CD4-positive, alpha-beta T cell treated with Interferon alpha-2 for 1 hour (primary cell): ENCODE results near the gene TEX9.
"Not testable (repeated sequence)": the region's sequence is repeated elsewhere in the genome, so short reads cannot be mapped to it uniquely, and the experiment has no call there.

Experiments
- DNase-seq, 2 donors: peaks; one replicate each; pipeline ENCODE4 v3.0.0-alpha.2; 2020 to 2022

The TEX9 gene

GRCh38 chr15:56367156-56367555, 1.9 kb downstream of the TEX9 start:
- DNase-seq: no peak

DNA sequence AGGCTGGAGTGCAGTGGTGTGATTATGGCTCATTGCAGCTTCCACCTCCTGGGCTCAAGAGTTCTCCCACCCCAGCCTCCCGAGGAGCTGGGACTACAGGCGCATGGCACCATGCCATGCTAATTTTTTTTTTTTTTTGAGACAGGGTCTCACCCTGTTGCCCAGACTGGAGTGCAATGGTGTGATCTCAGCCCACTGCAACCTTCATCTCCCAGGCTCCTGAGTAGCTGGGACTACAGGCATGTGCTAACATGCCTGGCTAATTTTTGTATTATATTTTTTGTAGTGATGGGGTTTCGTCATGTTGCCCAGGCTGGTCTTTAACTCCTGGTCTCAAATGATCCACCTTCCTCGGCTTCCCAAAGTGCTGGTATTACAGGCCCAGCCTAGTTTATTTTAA, 4.0 kb downstream of the TEX9 start:
- DNase-seq: no peak

DNA sequence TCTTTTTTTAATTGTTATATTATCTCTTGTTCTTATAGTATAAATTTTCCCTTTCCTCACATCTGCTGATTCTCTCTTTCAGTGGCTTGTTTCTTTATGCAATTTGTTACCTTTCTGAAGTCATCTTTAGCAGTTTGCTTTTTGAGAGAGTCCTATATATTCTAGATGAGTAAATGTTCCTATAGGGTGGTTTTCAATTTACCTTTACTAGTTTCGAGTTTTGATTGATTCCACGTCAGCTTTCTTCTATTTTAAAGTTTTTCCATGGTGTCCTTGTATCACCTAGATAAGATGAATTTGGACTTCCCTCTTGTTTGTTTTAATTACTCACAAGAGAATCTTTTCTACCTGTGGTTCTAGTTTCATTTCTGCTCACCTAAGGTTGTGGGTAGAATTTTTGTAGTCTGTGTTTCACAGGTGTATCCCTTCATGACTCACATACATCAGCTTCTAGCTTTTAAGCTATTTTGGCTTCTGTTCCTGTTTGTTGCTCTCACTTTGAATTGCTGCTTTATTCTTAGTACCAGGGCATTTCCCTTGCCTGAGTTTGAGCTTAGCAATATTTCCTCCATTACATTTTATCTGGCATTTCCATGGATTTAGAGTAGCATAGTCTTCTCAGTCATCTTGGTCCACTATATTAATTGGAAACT, 6.4 kb downstream of the TEX9 start:
- DNase-seq: no peak

DNA sequence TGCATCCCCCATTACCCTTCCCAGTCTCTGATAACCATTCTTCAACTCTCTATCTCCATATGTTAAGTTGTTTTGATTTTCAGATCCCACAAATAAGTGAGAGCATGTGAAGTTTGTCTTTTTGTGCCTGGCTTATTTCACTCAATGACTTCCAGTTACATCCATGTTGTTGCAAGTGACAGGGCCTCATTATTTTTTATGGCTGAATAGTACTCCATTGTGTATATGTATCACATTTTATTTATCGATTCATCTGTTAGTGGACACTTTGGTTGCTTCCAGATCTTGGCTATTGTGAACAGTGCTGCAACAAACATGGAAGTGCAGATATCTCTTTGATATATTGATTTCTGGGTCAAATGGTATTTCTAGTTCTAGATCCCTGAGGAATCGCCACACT, 9.5 kb downstream of the TEX9 start:
- DNase-seq: not testable (repeated sequence)

DNA sequence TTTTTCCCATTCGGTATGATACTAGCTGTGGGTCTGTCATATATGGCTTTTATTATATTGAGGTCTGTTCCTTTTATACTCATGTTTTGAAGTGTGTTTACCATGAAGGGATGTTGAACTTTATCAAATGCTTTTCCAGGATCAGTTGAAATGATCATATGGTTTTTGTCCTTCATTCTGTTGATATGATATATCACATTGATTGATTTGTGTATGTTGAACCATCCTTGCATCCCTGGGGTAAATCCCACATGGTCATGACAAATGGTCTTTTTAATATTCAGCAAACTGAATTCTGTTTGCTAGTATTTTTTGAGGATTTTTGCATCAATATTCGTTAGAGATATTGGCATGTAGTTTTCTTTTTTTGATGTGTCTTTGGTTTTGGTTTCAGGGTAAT, 12.6 kb downstream of the TEX9 start:
- not testable (repeated sequence) for DNase-seq

DNA sequence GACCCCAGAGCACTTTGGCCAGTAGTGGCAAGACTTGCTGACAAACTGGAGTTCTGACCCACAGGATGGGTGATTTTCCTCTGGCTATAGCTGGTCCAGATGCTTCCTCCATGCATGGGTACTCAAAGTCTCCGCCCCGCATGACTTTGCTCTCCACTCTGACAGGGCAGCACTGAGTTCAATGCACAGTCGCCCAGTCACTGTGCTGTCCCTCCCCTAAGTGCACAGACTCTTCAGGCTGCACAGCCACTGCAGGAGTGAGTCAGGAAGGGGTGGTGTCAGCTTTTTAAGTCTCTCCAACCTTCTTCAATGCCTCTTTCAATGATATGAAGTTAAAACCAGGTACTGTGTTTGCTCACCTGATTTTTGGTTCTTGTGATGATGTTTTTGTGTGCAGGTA, 17.8 kb downstream of the TEX9 start:
- DNase-seq: no peak

DNA sequence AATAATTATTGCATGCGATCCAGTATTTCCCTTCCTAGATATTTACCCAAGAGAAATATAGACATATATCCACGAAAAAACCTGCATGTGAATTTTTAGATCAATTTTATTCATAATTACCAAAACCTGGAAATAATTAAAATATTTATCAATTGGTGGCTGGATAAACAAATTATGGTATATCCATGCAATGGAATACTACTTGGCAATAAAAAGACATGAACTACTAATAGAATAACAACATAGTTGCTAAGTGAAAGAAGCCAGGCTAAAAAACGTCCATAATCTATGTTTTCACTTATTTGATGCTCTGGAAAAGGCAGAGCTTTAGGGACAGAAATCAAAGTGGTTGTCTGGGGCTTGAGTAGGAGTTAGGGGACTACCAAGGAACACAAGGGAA, 20.7 kb downstream of the TEX9 start:
- no peak for DNase-seq

GRCh38 chr15:56390739-56391267, 25.6 kb downstream of the TEX9 start:
- DNase-seq: no peak

DNA sequence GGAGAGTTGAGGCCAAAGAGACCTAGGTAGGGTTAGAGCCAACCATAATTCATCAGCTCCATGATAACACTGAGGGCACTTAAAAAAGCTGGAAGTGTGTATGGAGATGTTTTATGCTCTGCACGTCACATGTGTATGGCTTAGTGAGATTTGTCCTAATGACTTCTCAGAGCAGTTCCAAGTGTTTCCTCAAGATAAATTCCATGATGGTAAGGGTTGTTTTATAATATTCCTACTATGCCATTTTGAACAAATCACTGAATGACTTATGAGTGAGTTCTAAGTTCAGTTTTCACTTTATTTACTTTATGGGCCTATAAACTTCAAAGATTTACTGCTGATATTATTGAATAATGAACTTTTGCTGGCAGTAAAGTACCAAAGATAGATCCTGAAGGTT, 28.1 kb downstream of the TEX9 start:
- no peak for DNase-seq

DNA sequence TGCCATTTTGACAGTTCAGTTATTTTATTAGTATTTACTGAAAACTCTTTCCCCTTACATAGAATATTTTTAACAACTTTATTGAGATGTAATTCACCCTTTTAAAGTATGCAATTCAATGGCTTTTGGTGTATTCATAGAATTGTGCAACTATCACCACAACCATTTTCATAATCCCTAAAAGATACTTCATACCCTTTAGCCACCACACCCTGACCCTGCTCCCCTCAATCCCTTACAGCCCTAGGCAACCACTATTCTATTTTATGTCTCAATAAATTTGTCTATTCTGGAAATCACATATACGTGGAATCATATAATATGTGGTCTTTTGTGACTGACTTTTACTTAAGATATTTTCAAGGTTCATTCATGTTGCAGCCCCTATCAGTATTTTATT, 29.7 kb downstream of the TEX9 start:
- no peak for DNase-seq

DNA sequence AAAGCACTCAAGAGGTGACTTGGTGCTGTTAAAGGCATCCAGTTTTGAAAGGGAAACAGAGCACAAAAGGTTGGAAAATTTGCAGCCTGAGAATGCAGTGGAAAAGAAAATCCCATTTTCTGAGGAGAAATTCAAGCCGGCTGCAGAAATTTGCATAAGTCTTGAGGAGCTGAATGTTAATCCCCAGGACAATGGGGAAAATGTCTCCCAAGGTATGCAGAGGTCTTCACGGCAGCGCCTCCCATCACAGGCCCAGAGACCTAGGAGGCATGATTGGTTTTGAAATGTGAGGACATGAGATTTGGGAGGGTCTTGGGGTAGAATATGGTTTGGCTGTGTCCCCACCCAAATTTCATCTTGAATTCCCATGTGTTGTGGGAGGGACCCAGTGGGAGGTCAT, 32.1 kb downstream of the TEX9 start:
- not testable (repeated sequence) for DNase-seq

DNA sequence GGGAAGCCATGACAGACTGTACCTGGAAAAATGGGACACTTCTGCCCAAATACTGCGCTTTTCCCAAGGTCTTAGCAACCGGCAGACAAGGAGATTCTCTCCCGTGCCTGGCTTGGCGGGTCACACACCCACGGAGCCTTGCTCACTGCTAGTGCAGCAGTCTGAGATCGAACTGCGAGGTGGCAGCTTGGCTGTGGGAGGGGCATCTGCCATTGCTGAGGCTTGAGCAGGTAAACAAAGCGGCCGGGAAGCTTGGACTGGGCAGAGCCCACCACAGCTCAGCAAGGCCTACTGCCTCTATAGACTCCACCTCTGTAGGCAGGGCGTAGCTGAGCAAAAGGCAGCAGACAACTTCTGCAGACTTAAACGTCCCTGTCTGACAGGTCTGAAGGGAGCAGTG, 34.0 kb downstream of the TEX9 start:
- DNase-seq: not testable (repeated sequence)

GRCh38 chr15:56410721-56411120, 45.5 kb downstream of the TEX9 start:
- DNase-seq: no peak

DNA sequence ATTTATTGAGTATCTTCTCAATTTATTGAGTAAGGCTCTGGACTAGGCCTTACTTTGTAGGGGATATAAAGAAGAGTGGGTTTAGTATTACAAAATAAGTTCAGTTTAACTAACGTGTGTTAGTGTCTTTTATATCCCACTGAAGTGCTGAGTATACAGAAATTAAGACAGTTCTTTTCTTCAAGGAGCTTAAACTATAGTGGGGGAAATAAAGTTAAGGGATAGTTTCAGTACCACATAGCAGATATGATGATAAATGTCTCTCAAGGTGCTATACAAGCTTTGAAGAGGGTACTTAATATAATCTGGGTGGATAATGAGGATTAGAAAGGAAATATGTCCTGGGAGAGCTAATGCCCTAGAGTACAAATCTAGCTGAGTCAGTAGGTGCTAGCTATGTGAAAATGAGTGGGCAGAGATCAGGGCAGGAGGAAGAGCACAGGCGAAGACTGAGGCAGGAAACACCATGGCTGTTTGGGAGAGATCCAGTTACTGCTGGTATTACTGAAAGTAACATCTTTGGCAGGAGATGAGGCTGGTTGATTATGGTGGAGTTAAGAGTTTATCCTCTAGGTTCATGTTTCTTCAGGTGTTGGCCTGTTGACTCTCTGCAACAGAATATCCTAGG, 46.0 kb downstream of the TEX9 start:
- no peak for DNase-seq

- DNase-seq: not testable (repeated sequence)
Observed at GRCh38 chr15:56413114-56413733, 48.0 kb downstream of the TEX9 start.

DNA sequence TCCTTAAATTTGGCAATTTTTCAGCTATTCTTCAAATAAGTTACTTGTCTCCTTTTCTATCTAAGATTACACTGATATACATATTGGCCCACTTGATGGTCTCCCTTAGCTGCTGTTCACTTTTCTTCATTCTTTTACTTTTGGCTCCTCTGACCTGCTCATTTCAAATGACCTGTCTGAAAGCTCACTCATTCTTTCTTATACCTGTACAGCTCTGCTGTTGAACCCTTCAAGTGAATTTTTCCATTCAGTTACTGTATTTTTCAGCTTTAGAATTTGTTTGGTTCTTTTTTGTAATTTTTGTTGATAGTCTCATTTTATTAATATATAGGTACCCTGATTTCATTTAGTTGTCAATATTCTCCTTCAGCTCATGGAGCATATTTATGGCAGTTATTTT, 60.0 kb downstream of the TEX9 start:
- DNase-seq: no peak

DNA sequence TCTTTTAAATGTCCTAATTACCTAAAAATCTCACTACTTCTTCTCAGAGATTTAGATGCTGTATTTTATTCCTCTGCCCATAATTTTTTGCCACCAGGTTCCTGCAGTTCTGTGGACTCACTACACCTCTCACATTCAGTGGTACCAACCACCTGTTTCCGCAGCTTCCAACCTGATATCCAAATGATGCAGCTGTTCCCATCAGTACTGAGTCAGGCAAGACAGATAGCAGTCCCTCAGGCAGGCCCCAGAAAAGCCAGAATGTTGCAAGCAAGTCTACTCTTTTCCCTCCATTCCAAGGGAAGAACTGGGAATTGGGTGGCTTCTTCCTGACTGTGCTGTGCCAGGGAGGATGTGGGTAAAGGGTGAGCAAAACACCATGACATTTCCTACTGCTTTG, 60.8 kb downstream of the TEX9 start:
- DNase-seq: no peak

GRCh38 chr15:56428821-56429458, 63.7 kb downstream of the TEX9 start:
- DNase-seq: peak in 1 of 2 donors; percentile 20

DNA sequence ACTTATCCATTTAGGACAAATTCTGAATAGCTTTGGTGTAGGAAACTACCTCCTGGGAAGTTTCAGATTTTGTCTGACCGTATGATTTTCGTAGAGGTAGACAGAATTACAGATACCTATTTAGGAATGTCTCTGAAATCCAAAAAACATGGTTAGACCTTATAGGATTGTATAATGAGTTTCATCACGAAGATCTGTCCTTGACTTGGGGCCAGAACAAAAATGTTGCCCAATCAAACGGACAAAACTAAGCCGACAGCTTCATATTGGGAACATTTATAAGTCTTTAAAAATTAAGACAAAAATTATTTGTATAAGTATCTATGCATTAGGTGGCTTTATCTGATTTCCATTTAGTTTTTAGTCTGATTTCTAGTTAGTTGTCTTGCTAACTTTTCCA, 67.1 kb downstream of the TEX9 start:
- no peak for DNase-seq

GRCh38 chr15:56440214-56440770, 75.1 kb downstream of the TEX9 start:
- DNase-seq: no peak

DNA sequence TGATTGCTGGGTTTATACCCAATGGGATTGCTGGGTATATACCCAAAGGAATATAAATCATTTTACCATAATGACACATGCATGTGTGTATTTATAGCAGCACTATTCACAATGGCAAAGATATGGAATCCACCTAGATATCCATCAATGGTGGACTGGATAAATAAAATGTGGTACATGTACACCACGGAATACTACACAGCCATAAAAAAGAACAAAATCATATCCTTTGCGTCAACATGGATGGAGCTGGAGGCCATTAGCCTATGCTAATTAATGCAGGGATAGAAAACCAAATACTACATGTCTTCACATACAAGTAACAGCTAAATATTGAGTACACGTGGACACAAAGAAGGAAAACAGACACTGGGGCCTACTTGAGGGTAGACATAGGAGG, 77.1 kb downstream of the TEX9 start:
- DNase-seq: no peak

- DNase-seq: no peak
Observed at GRCh38 chr15:56445746-56446145, 80.5 kb downstream of the TEX9 start.

DNA sequence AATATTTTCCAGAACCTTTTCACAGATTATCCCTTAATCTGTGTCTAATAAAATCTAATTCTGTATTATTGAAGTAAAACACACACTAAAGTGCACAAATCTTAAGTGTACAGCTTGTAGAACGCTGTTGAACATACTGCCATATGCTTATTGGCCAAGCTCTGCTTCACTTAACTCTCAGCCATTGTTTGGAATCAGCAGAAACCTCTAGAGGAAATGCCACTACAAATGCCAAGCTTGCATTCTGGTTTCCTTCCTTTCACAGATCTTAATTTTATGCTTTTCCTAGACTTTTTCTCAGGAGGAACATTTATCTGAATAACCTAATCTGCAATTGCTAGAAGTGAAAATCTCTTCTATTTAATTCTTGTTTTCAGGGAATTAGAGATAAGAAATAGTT, 89.6 kb downstream of the TEX9 start:
- no peak for DNase-seq

- DNase-seq: no peak
Observed at GRCh38 chr15:56456229-56456628, 91.0 kb downstream of the TEX9 start.
